Fibroblast of skin of right biceps (primary cell): ENCODE measurements around the gene PSORS1C1.
"Not testable (repeated sequence)": the region's sequence is repeated elsewhere in the genome, so short reads cannot be mapped to it uniquely, and the experiment has no call there.

Experiments used
- DNase-seq: peaks from one replicate; pipeline ENCODE4 v3.0.0-alpha.2; 2013

PSORS1C1 gene

DNA sequence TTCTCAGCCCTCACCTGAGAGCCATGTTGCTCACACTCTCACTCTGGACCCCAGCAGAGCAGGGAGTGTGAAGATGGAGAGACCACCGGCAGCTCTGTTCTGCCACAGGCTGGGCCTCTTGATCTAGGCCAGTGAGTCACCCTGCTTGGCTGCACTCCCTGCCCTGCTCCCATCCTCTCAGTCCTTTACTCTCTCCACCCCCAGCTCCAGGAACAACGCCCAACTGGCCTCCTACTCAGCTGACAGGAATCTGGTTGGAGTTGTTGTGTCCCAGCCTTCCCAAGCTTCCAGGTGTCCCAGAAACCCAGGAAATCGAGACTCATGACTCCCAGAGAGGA lies at the start of gene PSORS1C1:
Gene PSORS1C1, plus strand, starts transcription at position 260 of the 338 bp plus-strand sequence. CDS start 14,833 bp downstream, outside the sequence.
- peak; percentile 97 for DNase-seq

DNA sequence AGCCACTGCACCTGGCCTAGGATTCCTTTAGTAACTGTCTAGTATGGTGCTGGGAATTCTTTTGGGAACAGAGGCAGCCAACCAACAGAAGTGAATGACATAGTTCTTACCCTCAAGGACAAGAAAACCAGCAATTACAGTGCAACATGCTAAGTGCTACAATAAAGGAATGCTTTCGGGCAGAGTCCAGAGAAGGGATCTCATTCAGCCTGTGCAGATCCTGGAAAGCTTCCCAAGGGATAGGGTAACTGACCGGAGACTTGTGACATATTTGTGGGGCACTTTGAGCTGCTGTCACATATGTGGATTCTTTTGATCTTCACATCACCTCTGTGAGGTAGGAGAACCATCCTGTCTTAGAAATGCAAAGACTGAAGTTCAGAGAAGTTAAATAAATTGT lies 49.0 kb upstream of the PSORS1C1 start:
- DNase-seq: peak; percentile 30

- not testable (repeated sequence) for DNase-seq
Measured at GRCh38 chr6:31067028-31067427, 47.6 kb upstream of the PSORS1C1 start.

- DNase-seq: not testable (repeated sequence)
Measured at GRCh38 chr6:31067891-31068668, 46.5 kb upstream of the PSORS1C1 start.

GRCh38 chr6:31068669-31069340 lies 45.8 kb upstream of the PSORS1C1 start:
- peak; percentile 80 for DNase-seq

- peak; percentile 70 for DNase-seq
Measured at GRCh38 chr6:31070711-31071197, 43.8 kb upstream of the PSORS1C1 start.

- no peak for DNase-seq
Measured at GRCh38 chr6:31074401-31074800, 40.2 kb upstream of the PSORS1C1 start.

DNA sequence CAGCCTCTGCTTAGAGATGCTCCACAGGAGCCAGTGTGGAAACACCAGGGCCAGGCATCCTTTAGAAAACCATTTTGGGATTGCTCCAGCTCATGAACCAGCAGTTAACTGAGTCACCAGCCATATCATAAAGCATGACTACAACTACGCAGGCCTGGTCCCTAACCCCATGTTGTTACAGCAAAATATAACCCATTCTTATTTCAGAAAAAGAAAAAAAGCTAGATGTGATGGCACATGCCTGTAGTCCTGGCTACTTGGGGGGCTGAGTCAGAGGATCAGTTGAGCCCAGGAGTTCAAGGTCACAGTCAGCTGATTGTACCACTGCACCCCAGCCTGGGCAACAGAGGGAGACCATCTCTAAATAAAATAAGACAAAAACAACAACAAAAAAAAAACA lies 39.1 kb upstream of the PSORS1C1 start:
- DNase-seq: peak; percentile 78

DNA sequence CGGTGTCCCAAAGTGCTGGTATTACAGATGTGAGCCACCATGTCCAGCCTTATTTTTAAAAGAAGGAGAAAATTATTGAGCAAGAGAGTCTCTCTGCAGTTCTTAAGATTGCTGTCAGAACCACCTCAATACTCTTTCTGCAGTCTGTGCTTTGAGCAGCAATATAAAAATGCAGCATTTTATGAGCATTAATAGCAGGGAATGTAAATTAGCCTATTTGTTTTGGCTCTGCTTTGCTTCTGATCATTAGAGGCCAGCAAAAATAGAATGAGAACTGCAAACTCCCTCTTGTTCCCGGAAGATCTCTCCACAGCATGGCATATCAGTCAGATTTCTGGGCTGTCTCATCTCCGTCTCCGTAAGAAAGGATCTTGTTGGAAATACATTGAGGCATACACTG lies 38.0 kb upstream of the PSORS1C1 start:
- no peak for DNase-seq

DNA sequence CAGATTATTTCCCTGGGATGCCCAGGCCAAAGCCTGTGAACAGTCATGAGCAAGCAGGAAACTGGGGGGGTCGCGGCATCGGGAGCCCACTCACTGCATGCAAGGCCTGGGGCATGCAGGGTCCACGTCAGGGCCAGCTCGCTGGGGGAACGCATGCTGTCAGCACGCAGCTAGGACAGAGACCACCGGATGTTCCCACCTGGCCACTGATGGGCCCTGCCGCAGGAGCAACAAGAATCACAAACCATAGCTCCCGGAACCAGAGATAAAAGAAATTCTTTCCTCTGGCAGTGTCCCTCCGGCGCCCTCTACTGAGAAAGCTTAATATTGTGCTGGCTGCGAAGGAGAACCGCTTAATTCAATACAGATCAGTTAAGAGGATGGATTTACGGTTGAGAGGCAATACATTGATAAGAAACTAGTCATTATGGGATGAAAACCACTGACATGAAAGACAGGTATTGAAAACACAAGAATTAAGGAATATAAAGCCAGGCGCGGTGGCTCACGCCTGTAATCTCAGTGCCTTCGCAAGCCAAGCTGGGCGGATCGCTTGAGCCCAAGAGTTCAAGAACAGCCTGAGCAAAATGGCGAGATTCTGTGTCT lies 34.8 kb upstream of the PSORS1C1 start:
- DNase-seq: peak; percentile 64

DNA sequence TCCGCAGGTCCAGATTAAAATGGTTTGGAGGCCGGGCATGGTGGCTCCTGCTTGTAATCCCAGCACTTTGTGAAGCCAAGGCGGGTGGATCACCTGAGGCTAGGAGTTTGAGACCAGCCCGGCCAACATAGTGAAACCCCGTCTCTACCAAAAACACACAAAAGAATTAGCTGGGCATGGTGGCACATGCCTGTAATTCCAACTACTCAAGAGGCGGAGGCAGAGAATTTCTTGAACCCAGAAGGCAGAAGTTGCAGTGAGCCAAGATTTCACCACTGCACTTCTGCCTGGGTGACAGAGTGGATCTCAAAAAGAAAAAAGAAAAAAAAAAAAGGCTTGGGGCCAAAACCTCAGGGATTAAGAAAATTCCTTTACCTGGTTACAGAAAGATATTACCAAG lies 32.7 kb upstream of the PSORS1C1 start:
- DNase-seq: no peak

DNA sequence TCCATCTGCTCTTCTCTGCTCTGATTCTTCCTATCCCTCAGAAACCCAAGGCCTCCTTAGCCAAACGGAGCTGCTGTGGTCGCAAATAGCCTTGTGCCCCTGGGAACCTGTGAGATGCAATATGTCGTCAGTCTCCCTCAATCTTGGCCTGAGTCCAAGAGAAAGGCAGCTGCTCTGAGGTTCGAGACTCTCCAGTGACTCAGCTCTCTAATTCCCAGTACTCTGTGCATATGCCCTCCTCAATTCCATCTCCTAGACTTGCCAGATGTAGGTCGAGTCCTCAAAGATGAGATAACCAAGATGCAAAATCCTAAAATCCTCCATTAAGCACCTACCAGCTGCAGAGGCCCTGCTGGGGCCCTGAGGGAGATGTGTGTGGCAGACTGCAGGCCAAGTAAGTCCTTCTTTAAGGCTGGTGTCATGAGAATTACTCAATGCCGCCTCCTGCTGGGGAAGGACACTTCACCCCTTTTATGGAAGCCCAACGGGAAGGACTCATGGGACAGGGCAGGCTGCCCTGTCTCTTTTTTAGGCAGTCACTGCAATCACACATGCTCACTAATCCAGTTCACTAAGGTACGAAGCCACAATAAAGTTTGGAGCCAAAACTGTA lies 30.8 kb upstream of the PSORS1C1 start:
- DNase-seq: peak; percentile 88

GRCh38 chr6:31086788-31087440 lies 27.7 kb upstream of the PSORS1C1 start:
- peak; percentile 83 for DNase-seq

- DNase-seq: peak; percentile 86
Measured at GRCh38 chr6:31087494-31088089, 27.0 kb upstream of the PSORS1C1 start.

GRCh38 chr6:31090275-31090972 lies 24.2 kb upstream of the PSORS1C1 start:
- no peak for DNase-seq

- DNase-seq: no peak
Measured at GRCh38 chr6:31090973-31091364, 23.6 kb upstream of the PSORS1C1 start.

- no peak for DNase-seq
Measured at GRCh38 chr6:31091680-31092079, 22.9 kb upstream of the PSORS1C1 start.

DNA sequence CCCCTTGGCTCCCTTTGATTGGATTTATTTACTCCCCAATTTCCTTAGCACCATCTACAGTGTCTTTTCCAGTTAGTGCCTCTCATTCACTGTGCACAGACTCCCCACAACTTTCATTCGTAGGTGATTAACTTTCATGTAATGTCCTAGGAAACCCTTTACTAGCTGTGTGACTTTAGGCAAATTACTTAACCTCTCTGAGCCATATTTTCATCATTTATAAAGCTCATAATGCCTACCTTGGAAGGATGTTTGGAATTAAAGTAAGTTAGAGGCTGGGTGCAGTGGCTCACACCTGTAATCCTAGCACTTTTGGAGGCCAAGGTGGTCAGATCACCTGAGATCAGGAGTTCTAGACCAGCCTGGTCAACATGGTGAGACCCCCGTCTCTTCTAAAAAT lies 22.4 kb upstream of the PSORS1C1 start:
- DNase-seq: no peak

DNA sequence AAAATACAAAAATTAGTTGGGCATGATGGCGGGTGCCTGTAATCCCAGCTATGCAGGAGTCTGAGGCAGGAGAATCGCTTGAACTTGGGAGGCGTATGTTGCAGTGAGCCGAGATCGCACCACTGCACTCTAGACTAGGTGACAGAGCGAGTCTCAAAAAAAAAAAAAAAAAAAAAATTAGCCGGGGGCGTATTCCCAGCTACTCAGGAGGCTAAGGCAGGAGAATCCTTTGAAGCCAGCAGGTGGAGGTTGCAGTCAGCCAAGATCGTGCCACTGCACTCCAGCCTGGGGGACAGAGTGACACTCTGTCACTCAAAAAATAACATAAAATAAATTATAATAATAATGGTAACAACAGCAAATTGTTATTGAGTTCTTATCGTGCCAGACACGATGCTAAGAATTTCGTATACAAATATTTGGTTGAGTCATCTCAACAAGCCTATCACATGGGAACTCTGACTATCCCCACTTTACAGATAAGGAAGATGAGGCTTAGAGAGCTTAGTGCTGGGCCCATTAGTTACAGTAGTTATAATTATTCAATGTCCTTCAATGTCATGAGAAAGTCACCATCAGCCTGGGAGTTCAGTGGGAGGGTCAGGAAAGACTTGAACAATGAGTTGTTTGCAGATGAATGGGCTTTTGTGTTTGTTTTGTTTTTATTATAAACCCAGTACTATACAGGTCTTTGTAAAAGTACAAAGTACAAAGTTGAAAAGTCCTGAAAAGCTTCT lies 21.7 kb upstream of the PSORS1C1 start:
- DNase-seq: no peak

GRCh38 chr6:31094389-31094881 lies 20.2 kb upstream of the PSORS1C1 start:
- DNase-seq: no peak

GRCh38 chr6:31096215-31096614 lies 18.4 kb upstream of the PSORS1C1 start:
- no peak for DNase-seq
